Hematopoietic multipotent progenitor cell treated with erythropoietin and hydrocortisone succinate and interleukin-3 and kit ligand, for 17 days (in vitro differentiated cells): Measurements from ENCODE around the gene RYR3.

Source experiments
- DNase-seq: peaks from one replicate; pipeline ENCODE4 v3.0.0-alpha.2; 2015; ENCODE audit warnings: low spot score

Gene RYR3

GRCh38 chr15:33449810-33450209 is 139.0 kb downstream of the RYR3 start:
- DNase-seq, result no peak

- DNase-seq, result no peak
Observed at GRCh38 chr15:33451385-33451784, 140.6 kb downstream of the RYR3 start.

GRCh38 chr15:33453761-33454160 is 143.0 kb downstream of the RYR3 start:
- no peak for DNase-seq

- DNase-seq, result no peak
Observed at GRCh38 chr15:33454346-33454745, 143.6 kb downstream of the RYR3 start.

- no peak for DNase-seq
Observed at GRCh38 chr15:33454996-33455395, 144.2 kb downstream of the RYR3 start.

- no peak for DNase-seq
Observed at GRCh38 chr15:33458421-33458820, 147.7 kb downstream of the RYR3 start.

GRCh38 chr15:33460166-33460805 is 149.5 kb downstream of the RYR3 start:
- no peak for DNase-seq

- DNase-seq, result no peak
Observed at GRCh38 chr15:33461671-33462070, 150.9 kb downstream of the RYR3 start.

- no peak for DNase-seq
Observed at GRCh38 chr15:33467146-33467815, 156.5 kb downstream of the RYR3 start.

- DNase-seq, result no peak
Observed at GRCh38 chr15:33467816-33468163, 157.0 kb downstream of the RYR3 start.

GRCh38 chr15:33468740-33469139 is 158.0 kb downstream of the RYR3 start:
- no peak for DNase-seq

GRCh38 chr15:33473005-33473404 is 162.2 kb downstream of the RYR3 start:
- no peak for DNase-seq

- DNase-seq, result no peak
Observed at GRCh38 chr15:33473714-33474113, 162.9 kb downstream of the RYR3 start.

GRCh38 chr15:33476076-33476475 is 165.3 kb downstream of the RYR3 start:
- DNase-seq, result no peak

- DNase-seq, result no peak
Observed at GRCh38 chr15:33476908-33477307, 166.1 kb downstream of the RYR3 start.

GRCh38 chr15:33489335-33489734 is 178.6 kb downstream of the RYR3 start:
- no peak for DNase-seq

- DNase-seq, result no peak
Observed at GRCh38 chr15:33490703-33491102, 179.9 kb downstream of the RYR3 start.

- DNase-seq, result no peak
Observed at GRCh38 chr15:33492434-33493052, 181.8 kb downstream of the RYR3 start.

- DNase-seq, result no peak
Observed at GRCh38 chr15:33494306-33494705, 183.5 kb downstream of the RYR3 start.

GRCh38 chr15:33500432-33501195 is 189.8 kb downstream of the RYR3 start:
- DNase-seq, result no peak

- no peak for DNase-seq
Observed at GRCh38 chr15:33503681-33504080, 192.9 kb downstream of the RYR3 start.

- no peak for DNase-seq
Observed at GRCh38 chr15:33506781-33507296, 196.1 kb downstream of the RYR3 start.

GRCh38 chr15:33508703-33509102 is 197.9 kb downstream of the RYR3 start:
- DNase-seq, result no peak
